Thymus (tissue), 11 donors: Measurements from ENCODE around the gene STIMATE. TPM values are rescaled to one million over a fixed set of nuclear protein-coding genes. Genes with fewer than 3 reads are reported as not detected.

Experiments
- DNase-seq, 9 donors: peaks; one replicate each; pipeline ENCODE4 v3.0.0-alpha.2; 2013; ENCODE audit warnings: low spot score in 9 of 9, low read depth in 6 of 9, missing footprints in 1 of 9
- H3K27ac ChIP-seq, 2 donors: one replicate each; pipeline ENCODE4 v1.5.1; 2013; ENCODE audit warnings: control low read depth in 1 of 2, low read depth in 1 of 2, low read length in 1 of 2, mild to moderate bottlenecking in 1 of 2, moderate library complexity in 1 of 2
- H3K27me3 ChIP-seq, 2 donors: one replicate each; pipeline ENCODE4 v1.5.1; 2013; ENCODE audit warnings: low read length in 1 of 2; ENCODE audit not compliant: control insufficient read depth in 2 of 2, insufficient read depth in 1 of 2
- H3K36me3 ChIP-seq, 2 donors: one replicate each; pipeline ENCODE4 v1.5.1; 2013; ENCODE audit warnings: low read length in 1 of 2, mild to moderate bottlenecking in 1 of 2, moderate library complexity in 1 of 2; ENCODE audit not compliant: control insufficient read depth in 2 of 2, insufficient read depth in 2 of 2
- H3K4me1 ChIP-seq, 2 donors: one replicate each; pipeline ENCODE4 v1.5.1; 2013; ENCODE audit warnings: low read length in 2 of 2; ENCODE audit not compliant: control insufficient read depth in 2 of 2, insufficient read depth in 2 of 2
- H3K4me3 ChIP-seq, 2 donors: one replicate each; pipeline ENCODE4 v1.5.1; 2013; ENCODE audit warnings: low read length in 2 of 2, control low read depth in 1 of 2, mild to moderate bottlenecking in 1 of 2
- H3K9me3 ChIP-seq, 2 donors: one replicate each; pipeline ENCODE4 v1.5.1; 2013; ENCODE audit warnings: low read length in 1 of 2, mild to moderate bottlenecking in 1 of 2; ENCODE audit not compliant: control insufficient read depth in 2 of 2, insufficient read depth in 1 of 2
- WGBS: extraction: QIAGEN DNeasy Blood & Tissue Kit; methylation state at CpG from one replicate; pipeline ENCODE4 v1.1.7; 2013; 5-methylcytosine and 5-hydroxymethylcytosine counted together
- polyA plus RNA-seq: library from polyadenylated mRNA; stranded (reverse); fragments of 200-250 nt; gene quantifications from one replicate; pipeline ENCODE4 v1.2.3, GENCODE V29; 2013
- total RNA-seq: library from RNA; stranded (reverse); fragments of 120-200 nt; gene quantifications from one replicate; pipeline ENCODE4 v1.2.4, GENCODE V29; 2013
- donor health status: healthy.

STIMATE gene
- total and polyA plus RNA-seq, 2 donors, result 7.5 to 9.2 TPM

DNA sequence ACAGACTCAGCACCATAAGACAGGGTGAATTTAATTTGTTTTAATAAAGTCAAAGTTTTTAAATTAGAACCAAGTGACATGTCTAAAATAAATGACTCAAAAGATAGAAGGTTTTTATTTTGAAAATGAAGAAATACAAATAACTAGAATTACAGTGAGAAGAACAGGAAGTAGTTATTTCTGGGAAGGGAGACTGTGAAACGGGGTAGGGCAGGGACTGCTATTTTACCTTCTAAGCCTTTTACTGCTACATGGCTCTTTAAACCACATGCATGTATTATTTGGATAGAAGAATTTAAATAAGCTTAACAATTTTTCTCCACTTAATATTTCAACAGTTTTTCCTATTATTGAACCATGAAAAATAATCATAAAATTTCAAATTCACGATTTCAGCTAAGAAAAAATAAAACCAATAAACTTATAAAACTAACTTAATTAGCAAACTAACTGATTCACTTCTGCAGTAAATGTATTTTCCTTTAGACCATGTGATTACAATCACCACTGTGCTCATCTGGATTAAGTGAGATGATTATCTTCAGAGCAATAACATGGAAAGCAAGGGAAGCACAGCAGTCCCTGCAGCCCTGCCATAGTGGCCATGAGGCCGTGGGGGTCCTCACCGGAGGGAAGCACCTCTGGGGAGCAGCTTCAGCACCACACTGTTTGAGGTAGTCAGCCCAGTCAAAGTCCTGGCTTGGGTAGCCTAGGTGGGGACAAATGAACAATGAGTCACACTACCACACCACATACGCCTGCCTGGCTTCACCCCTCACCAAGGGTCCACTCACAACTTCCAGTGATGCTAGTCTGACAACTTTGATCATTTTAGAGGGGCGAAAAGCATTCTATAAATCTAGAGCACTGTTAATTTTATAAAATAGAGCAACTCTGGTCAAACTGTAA, 28.3 kb upstream of the STIMATE start:
- Histone ChIP-seq H3K4me1 (no peaks in the 10 kb centered on the region), H3K9me3 (no peaks in the 10 kb centered on the region), H3K27ac (no peak overlapping the region), H3K27me3 (no peaks in the 10 kb centered on the region), H3K36me3 (peaks cover 8 to 12% of the 10 kb centered on the region in 2 donors), H3K4me3 (no peak overlapping the region)
- no peak for DNase-seq
- 73% methylated on average over 6 of the region's 6 CpGs for WGBS

DNA sequence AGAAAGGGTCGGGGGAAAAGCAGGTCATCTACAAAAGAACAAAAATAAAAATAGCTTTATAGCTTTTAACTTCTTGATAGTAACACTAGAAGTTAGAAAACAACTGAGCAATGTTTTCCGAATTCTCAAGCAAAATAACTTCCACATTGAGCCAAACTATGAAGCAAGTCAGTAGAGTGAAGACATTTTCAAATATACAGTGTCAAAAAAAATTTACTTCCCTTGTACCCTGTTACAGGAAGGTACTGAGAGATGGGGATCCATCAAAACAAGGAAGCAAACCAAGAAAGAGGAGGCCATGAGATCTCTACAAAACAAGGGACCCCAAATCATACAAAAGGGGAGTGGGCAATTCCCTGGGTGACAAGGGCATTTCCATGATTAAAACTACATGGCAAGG, 26.6 kb upstream of the STIMATE start:
- Histone ChIP-seq H3K9me3 (no peaks in the 10 kb centered on the region), H3K4me3 (no peak overlapping the region), H3K27ac (no peak overlapping the region), H3K36me3 (peaks cover 20 to 22% of the 10 kb centered on the region in 2 donors), H3K4me1 (no peaks in the 10 kb centered on the region), H3K27me3 (no peaks in the 10 kb centered on the region)
- no peak for DNase-seq
- WGBS, result 97% methylated on average over 2 of the region's 2 CpGs

DNA sequence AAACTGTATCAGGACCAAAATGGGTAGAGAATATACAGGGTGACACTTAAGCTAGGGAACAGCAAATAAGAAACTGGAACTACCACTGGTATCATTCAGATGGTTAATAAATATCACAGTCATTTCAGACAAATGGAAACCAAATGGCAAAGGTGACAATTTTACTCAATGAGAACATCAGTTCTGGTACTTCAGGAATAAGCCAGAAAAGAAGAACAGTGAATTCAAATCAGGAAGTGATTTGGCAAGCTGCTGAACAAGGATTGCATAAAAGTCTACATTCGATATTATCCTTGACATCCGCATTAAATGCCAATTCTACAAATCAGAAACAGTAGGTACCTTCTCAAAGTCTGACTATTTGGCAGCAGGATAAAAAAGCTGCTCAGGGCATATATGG, 23.5 kb upstream of the STIMATE start:
- Histone ChIP-seq H3K36me3 (peaks cover 16 to 25% of the 10 kb centered on the region in 2 donors), H3K4me1 (no peaks in the 10 kb centered on the region), H3K4me3 (no peak overlapping the region), H3K27ac (no peak overlapping the region), H3K27me3 (no peaks in the 10 kb centered on the region), H3K9me3 (no peaks in the 10 kb centered on the region)
- 98% methylated on average over 2 of the region's 2 CpGs for WGBS
- DNase-seq, result no peak

DNA sequence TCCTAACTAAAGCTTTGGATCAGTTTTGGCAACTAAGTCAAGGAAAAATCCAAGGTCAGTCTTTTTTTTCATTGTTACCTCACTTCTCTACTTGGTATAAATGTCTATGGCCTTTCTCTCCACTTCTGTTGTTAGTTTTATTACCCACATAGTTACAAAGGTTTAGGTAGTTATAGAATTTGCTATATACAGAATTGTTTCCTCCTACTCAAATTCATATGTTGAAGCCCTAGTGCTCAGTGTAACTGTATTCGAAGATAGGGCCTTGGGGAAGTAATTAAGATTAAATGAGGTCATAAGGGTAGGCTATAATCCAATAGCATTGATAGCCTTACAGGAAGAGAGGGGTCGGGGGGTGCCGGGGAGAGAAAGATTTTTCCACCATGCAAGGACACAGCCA, 19.7 kb upstream of the STIMATE start:
- WGBS, result 96% methylated on average over 3 of the region's 3 CpGs
- Histone ChIP-seq H3K27ac (no peak overlapping the region), H3K4me1 (no peaks in the 10 kb centered on the region)

DNA sequence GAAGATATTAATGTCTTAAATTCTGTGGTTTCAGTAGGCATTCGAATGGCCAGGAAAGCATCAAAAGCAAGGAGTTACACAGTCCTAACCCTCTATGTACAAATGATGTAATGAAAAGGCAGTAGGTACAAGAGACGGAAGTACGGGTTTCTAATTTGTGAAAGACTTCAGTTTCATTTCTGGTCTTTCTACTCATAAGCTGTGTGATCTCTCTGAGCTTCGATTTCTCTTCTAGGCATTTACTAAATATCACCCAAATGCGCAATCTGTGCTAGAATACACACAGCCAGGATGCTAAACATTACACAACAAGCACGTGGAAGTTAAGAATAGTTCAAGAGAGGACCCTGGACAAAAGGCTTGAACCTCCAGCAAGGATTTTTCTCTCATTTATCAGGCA, 17.9 kb upstream of the STIMATE start:
- Histone ChIP-seq H3K4me1 (no peaks in the 10 kb centered on the region), H3K4me3 (no peak overlapping the region), H3K27me3 (no peaks in the 10 kb centered on the region), H3K9me3 (no peaks in the 10 kb centered on the region), H3K36me3 (peaks cover 24 to 40% of the 10 kb centered on the region in 2 donors), H3K27ac (no peak overlapping the region)
- 96% methylated on average over 6 of the region's 6 CpGs for WGBS
- DNase-seq, result no peak

More for the DNA sequence above, 19.7 kb upstream of the STIMATE start:
- Histone ChIP-seq H3K9me3 (no peaks in the 10 kb centered on the region), H3K36me3 (peaks cover 26 to 40% of the 10 kb centered on the region in 2 donors), H3K4me3 (no peak overlapping the region), H3K27me3 (no peaks in the 10 kb centered on the region)
- DNase-seq, result no peak

DNA sequence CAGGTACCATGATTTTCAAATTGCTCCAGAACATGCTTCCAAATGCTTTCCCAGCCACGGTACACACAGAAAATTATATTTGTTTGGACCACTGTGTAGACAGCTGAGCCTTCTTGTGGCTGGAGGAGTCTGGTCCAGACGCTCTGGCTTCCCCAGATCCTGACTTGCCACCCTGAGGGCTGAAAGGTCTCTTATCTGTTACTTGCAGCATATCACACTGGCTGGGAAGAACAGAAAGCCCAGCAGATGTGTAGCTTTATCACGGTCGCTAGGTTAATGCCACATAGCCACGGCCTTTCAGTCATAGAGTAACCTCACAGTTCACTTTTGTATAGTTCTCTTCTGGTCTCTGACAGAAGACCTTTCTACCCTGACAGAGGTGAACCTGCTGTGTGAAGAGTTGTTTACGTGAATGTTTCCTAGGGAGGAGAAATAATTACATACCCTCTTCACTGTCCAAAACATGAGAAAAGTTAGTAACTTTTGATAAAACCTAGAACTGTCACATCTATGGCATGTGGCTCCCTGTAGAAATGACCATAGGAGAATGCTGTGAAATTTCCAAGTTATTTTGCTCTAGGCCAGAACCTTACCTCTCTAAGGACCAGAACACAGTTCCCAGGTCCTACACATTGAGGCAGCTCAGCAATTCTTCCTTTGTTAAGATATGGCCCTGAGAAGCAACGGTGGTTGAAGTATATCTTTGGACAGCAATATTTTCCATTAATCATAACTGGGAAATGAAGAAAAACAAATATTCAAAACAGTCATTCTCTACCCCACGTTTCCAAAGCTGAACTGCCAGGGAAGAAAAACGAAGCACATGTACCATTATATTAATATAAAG, 15.8 kb upstream of the STIMATE start:
- no peak for DNase-seq
- Histone ChIP-seq H3K27me3 (no peaks in the 10 kb centered on the region), H3K36me3 (peaks cover 17 to 31% of the 10 kb centered on the region in 2 donors), H3K4me1 (peaks cover 0 to 4% of the 10 kb centered on the region in 2 donors), H3K9me3 (no peaks in the 10 kb centered on the region), H3K27ac (no peak overlapping the region), H3K4me3 (no peak overlapping the region)
- 97% methylated on average over 9 of the region's 9 CpGs for WGBS

DNA sequence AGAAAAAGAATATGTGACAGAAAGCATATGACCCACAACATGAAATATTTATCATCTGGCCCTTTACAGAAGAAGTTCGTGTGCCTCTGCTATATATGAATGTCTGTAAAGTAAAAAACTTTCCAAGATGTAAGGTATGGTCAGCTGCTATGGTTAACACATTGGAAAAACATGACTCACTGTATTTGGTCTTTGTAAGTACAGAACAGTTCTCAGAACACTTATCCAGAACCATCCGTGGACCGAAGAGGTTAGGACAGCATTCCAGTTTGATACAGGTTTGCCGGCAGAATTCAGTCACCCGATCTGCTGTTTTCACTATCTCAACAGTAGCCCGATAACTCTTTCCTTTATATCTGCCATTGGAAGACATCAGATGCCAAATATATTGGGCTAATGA, 13.5 kb upstream of the STIMATE start:
- H3K27ac ChIP-seq, result no peak overlapping the region
- H3K36me3 ChIP-seq, result peaks cover 18 to 31% of the 10 kb centered on the region in 2 donors

DNA sequence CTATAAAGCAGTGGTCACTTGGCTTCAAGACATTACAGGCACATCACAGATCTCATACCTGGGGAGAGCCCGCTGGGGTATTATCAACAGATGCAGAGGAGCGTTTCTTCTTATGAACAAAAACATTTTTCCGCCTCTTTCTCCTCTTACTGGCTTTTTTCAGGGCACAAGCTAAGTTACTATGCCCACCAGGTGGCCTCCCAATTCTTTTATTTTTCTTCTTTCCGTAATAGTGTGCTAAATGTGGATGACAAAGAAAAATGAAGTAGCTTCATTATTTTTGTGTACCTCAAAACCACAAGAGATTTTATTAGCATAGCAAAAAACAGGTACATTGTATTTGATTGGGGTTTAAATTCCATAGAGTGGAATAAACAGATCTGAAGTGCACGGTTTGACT, 10.1 kb upstream of the STIMATE start:
- DNase-seq, result no peak
- Histone ChIP-seq H3K4me3 (no peak overlapping the region), H3K27ac (no peak overlapping the region), H3K27me3 (no peaks in the 10 kb centered on the region), H3K9me3 (no peaks in the 10 kb centered on the region), H3K4me1 (peaks cover 11 to 22% of the 10 kb centered on the region in 2 donors), H3K36me3 (peaks cover 8 to 18% of the 10 kb centered on the region in 2 donors)
- 98% methylated on average over 5 of the region's 5 CpGs for WGBS

More for the DNA sequence above, 13.5 kb upstream of the STIMATE start:
- no peak overlapping the region for H3K4me3 ChIP-seq
- H3K4me1 ChIP-seq, result peaks cover 0 to 4% of the 10 kb centered on the region in 2 donors
- no peaks in the 10 kb centered on the region for H3K27me3 ChIP-seq
- DNase-seq, result no peak
- no peaks in the 10 kb centered on the region for H3K9me3 ChIP-seq
- WGBS, result 97% methylated on average over 6 of the region's 6 CpGs

DNA sequence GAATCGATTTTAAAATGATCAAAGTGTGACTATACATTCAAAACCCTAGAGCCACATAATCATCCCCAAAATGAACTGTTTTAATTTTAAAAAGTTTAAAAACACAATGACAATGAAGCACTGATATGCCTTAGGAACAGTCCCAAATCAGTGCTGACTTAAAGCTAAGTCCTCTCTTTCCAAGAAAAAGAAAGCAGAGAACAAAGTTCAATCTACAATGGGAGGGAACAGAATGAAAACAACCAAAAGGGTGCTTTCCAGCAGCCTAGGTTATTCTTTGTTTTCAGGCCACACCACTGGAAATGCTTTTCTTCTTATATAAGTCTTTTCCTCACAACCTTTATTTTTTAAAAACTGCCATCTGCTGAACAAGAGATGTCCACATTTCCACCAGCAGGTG, 7.2 kb upstream of the STIMATE start:
- H3K4me1 ChIP-seq, result peaks cover 26 to 44% of the 10 kb centered on the region in 2 donors
- H3K27ac ChIP-seq, result peak overlapping the region in 1 of 2 donors; percentile 38
- H3K4me3 ChIP-seq, result no peak overlapping the region
- H3K36me3 ChIP-seq, result peaks cover 4 to 12% of the 10 kb centered on the region in 2 donors
- no peaks in the 10 kb centered on the region for H3K9me3 ChIP-seq
- no peaks in the 10 kb centered on the region for H3K27me3 ChIP-seq
- no peak for DNase-seq
- WGBS, result 98% methylated on average over 1 of the region's 1 CpG
